HG03558 (cell line): ENCODE measurements around the gene SYN1.
"Not testable (repeated sequence)": the region's sequence is repeated elsewhere in the genome, so short reads cannot be mapped to it uniquely, and the experiment has no call there.

Experiments
- ATAC-seq: cut with Tn5 transposase; IDR thresholded peaks from one replicate; pipeline ENCODE4 v1.9.1; 2021; ENCODE audit warnings: moderate number of reproducible peaks; ENCODE audit not compliant: unreplicated experiment; ENCODE audit errors: extremely low read depth

The SYN1 gene

GRCh38 chrX:47619486-47620302 lies at the start of gene SYN1:
Gene SYN1 (minus strand): TSS chrX:47619857. CDS start chrX:47619728, 129 bp downstream.
- no peak for ATAC-seq

GRCh38 chrX:47665797-47666196 lies 46.1 kb upstream of the SYN1 start:
- ATAC-seq, result not testable (repeated sequence)

GRCh38 chrX:47664737-47665136 lies 45.1 kb upstream of the SYN1 start:
- ATAC-seq, result no peak

GRCh38 chrX:47662144-47662657 lies 42.5 kb upstream of the SYN1 start:
- no peak for ATAC-seq

DNA sequence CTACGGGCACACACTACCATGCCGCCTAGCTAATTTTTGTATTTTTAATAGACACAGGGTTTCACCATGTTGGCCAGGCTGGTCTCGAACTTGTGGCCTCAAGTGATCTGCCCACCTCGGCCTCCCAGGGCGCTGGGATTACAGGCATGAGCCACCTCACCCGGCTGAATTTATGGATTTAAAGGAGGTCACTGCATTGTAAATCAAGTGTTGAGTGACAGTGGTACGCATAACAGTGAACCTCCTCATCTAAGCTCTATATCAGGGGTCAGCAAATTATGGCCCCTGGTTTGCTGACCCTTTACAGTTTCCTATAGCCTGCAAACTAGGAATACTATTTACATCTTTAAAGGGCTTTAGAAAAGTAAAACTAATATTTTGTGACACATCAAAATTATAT lies 41.9 kb upstream of the SYN1 start:
- ATAC-seq, result no peak

DNA sequence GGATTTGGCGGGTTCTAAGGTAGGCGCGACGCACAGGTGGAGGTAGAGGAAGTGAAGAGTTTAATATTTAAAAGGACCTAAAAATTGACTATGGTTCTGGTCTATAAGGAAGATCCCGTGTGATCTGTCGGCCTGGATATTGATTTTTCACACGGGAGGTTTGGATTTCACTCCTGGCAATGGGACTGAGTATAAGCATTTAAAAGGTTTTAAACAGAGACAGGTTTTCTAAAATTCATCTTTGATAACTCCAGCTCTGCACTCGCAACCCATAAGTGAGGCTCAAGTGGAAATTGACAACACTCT lies 39.7 kb upstream of the SYN1 start:
- ATAC-seq, result no peak

DNA sequence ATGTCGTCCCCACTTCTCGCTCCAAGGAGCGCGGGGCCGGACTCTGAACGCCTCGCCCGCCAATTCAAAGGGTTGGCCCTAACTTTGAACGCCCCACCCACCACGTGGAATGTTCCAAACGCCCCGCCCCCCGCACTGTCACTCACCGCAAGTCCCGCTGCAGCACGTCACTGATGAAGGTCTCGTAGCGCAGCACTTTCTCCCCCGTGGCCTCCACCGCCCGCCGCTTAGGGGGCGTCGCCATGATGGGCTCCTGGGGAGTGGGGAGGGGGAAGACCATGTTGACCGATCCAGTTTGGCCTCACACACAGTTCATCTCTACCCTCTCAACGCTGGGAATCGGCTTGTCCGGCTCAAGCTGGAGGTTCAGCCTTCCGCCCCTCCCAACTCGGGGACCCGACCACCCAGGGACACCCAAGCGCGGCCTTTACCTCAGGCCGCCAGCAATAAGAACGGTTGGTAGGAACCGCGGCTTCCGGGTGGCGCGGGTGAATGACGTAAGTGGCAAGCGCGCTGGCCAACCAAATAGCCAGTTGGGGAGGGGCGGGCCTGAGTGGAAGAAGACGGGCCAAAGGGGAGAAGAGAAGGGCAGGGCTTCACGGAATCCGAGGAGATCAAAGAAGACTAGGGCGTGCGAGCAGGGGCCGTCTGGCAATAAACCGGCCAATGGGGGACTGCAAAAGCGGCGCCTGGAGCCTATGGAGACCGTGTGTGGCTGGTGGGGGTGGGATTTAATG lies 39.2 kb upstream of the SYN1 start, which contains the start of gene UXT:
Gene UXT, minus strand, starts transcription at position 497 of the 737 bp plus-strand sequence. Its CDS starts 253 bp downstream, at position 244.
- peak; percentile 41 for ATAC-seq

GRCh38 chrX:47658301-47658683 lies 38.6 kb upstream of the SYN1 start:
- ATAC-seq, result no peak

DNA sequence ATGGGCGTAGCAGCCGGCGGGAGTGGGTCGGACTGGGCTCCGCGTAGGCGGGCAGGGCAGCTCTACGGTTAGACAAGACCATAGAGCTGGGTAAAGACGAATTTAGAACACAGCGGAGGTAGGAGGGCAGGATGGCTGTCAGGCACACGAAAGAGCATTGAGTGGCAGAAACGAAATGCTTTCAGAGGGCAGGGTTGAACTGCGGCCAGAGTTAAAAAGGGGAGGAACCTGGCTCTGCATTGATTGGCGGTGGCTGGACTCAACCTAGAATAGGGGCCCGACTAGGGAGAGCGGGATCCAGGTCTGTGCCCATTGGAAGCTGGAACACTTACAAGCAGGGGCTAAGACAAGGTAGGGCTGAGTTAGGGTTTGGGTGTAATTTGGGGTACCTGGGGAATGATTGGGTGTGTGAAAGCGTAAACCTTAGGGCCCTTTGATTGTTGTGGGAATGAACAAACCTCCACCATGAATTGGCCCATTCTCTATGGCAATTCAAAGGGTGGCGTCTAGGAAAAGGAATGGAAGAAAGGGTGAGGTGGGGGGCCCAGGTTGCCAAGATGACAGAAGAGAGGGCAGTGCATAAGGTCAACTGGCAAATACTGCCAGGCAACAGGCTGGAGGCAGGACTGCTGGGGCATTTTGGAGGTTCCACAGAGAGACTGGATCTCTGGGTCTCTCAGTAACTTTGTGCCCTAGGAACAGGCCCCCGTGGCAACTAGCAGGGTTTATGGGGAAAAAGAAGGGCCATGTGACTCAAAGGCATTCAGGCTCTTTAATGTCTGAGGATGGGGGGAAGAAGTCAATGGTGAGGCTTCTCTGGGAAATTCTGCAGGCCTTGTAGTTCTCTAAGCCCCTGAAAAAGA lies 31.6 kb upstream of the SYN1 start:
- ATAC-seq, result no peak

DNA sequence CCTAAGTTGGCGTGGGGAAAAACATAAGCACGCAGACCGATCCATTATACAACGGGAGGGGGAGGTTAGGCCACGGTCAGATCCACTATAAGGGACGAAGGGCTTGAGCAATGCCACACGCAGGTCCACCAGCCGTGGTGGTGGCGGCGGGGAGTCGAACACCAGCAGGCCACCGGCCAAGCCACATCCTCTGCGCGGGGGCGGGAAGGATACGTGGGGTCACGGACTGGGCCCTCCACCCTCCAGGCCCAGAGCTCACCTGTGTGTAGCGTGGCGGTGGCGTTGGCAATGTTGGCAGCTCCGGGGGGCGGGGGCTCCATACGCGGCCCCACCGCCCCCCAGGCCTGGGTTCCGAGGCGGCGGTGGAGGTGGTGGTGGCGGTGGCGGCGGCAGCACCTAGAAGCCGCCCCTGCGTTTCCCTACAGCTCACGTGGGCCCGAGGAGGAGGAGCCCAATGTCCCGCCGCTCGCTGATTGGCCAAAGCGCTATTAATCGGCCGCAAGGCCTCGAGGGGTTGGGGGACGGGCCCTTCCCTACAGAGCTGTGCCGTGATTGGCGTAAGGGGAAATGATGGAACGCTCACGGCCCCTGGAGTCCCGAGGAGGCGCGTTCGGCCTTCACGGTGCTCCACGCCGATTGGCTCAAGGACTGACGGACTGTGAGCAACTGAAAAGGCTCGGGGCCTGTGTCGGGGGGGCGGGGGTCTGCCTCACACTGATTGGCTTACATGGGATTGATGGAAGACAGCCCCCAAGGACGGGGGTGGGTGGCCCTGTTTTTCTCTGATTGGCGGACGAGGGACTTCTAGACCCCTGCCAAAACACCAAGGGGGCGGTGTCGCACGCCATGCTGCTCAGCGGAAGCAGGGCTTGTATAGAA lies 30.7 kb upstream of the SYN1 start, which contains the start of gene ELK1:
Gene ELK1, minus strand, starts transcription at position 400 of the 879 bp plus-strand sequence. CDS start 9,122 bp downstream, outside the sequence.
- peak; percentile 66 for ATAC-seq

- no peak for ATAC-seq
Measured at GRCh38 chrX:47649781-47650163, 30.1 kb upstream of the SYN1 start.

GRCh38 chrX:47649271-47649670 lies 29.6 kb upstream of the SYN1 start:
- no peak for ATAC-seq

GRCh38 chrX:47648376-47648775 lies 28.7 kb upstream of the SYN1 start:
- ATAC-seq, result no peak

GRCh38 chrX:47646636-47647035 lies 27.0 kb upstream of the SYN1 start:
- ATAC-seq, result no peak

DNA sequence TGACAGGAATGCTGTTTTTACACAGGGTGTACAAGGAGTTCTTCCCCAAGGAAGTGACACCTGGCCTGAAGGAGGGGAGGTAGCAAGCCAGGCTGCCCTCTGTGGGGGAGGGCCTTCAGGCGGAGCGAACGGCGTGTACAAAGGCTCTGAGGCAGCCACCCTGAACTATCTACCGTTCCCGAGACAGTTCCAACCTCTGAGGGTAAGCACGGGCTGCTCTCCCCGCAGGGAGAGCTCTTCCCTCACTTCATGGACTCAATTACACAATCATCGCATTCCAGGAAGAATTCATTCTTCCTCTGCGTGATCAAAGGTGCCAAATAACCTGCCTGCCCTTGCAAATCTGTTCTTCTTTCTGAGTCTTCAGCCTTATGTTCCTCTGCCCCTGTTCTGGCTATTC lies 25.9 kb upstream of the SYN1 start:
- no peak for ATAC-seq

DNA sequence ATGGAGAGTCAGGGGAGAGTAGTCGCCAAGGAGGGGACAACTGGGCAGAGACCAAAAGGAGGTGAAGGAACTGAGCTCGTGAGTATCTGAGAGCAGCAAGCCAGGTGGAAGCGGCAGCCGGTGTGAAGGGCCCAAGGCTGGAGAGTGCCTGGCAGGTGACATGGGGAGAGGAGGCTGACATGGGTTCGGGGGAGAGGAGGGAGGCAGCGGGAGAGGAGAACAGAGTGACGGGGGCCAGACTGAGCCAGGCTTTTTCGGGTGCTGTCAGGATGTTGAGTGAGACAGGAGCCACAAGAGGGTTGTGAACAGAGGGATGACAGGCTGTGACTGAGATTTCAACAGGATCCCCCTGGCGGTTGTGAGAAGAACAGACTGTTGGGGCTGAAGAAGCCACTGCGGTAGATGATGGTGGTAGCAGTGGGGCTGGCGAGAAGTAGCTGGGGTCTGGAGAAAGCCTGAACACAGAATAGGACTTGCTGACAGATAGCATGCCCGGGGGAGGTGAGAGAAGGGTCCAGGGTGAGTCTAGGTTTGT lies 25.0 kb upstream of the SYN1 start:
- ATAC-seq, result no peak

DNA sequence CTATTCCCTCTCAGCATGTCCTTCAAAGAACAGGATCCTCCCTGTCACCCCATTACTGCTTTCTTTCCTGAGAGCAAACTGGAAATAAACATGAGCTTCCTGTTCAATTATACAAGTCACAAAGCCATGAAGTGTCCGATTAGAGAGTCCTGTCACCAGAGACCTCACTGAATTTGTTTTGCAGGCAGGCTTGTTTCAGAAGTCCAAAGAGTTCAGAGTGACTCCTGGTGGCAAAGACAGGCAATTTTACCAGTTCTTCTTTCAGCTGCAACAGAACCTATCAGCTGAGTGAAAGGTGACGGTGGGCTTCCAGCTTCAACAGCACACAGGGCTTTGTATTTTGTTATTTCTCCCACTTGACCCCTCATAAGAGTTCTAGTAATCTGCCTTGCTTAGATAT lies 24.3 kb upstream of the SYN1 start:
- ATAC-seq, result no peak

DNA sequence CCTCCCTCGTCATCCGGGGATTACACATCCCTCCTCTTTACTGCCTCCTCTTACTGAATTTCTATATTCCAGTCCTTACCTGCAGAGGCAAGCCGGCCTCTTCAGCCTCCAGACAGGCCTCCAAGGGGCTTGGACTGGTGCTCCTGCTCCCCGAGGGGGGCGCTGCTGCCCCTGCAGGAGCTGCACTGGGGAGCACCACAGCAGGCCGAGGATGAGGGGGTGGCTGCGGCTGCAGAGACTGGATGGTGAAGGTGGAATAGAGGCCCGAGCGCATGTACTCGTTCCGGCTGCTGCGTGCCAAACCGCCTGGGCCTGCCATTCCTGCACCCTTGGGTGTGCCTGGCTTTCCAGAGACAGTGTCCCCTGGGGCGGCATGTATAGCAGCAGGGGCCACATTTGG lies 19.2 kb upstream of the SYN1 start:
- ATAC-seq, result no peak

DNA sequence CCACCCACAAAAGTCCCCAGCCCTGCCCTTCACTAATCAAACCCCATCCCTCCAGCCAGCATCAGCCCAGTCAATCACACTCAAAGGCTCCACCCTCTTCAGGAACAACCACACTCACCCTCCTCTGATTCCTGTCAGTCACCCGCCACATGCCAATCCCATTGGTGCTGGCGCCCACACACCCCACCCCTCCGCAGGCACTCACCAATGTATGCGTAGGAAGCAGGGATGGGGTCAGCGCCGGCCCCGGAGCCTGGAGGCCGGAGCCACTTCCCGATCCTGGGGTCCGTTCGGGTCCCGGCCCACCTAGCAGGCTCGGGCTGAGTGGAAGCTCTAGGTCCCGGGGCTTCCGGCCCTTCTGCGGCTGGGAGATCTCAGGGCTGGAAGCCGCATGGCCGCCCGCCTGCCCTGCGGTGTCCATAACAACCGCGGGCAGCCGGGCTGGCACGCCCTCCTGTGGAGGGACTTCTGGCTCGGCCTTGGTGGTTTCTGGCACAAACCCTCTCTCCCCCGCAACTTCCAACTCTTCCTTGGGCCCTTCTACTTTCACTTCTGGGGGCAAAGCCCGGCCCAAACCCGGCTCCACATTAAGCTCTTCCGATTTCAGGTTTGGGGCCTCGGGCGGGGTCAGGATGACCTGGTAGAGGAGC lies 18.0 kb upstream of the SYN1 start:
- ATAC-seq, result peak; percentile 45
